ENCODE measurements around the gene CLPTM1L. TPM values are rescaled to one million over a fixed set of nuclear protein-coding genes. Genes with fewer than 3 reads are reported as not detected.

The CLPTM1L gene
- total RNA-seq, 4 donors from 2014 or later: 96.9 to 139 (median 126) TPM

DNA sequence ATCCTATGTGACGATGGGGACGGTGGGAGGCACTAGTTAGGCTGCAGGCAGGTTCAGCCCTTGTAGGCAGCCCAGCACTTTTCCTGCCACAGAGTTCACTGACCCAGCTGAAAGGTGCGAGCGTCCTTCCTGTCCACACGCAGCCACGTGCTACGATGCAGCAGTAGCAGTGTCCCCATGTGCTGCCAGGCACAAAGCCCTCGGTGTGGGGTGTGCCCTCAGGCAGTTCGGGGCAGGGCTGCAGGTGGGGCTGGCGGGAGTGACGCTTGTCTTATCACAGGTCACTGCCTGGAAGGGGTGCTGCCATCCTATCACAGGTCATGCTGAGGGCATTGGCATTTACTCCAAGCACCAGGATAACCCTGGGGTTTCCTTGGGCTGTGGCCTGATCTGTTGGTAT, 46.8 kb upstream of the CLPTM1L start:
- intact Hi-C loops (cut with DNase I): no loop called here
- TF ChIP-seq POLR2A (IDR thresholded peaks at IDR 0.05; ENCODE audit: low read depth) (no peak), EP300 (IDR thresholded peaks at IDR 0.05) (no peak), POLR2AphosphoS5 (IDR thresholded peaks at IDR 0.05) (no peak)
- TF ChIP-seq, protein P1, sequence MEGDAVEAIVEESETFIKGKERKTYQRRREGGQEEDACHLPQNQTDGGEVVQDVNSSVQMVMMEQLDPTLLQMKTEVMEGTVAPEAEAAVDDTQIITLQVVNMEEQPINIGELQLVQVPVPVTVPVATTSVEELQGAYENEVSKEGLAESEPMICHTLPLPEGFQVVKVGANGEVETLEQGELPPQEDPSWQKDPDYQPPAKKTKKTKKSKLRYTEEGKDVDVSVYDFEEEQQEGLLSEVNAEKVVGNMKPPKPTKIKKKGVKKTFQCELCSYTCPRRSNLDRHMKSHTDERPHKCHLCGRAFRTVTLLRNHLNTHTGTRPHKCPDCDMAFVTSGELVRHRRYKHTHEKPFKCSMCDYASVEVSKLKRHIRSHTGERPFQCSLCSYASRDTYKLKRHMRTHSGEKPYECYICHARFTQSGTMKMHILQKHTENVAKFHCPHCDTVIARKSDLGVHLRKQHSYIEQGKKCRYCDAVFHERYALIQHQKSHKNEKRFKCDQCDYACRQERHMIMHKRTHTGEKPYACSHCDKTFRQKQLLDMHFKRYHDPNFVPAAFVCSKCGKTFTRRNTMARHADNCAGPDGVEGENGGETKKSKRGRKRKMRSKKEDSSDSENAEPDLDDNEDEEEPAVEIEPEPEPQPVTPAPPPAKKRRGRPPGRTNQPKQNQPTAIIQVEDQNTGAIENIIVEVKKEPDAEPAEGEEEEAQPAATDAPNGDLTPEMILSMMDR (IDR thresholded peaks at IDR 0.05): no peak
- Histone ChIP-seq H3K4me3 (no peak overlapping the region), H3K9me3 (no peaks in the 10 kb centered on the region), H3K27me3 (peaks cover 0 to 89% (median 0%) of the 10 kb centered on the region in 4 donors), H3K36me3 (no peaks in the 10 kb centered on the region), H3K27ac (replicated peaks in 1 of 4) (no peak overlapping the region), H3K4me1 (peaks cover under 1 to 5% (median 4%) of the 10 kb centered on the region in 4 donors)
- WGBS: 70% methylated on average over 10 of the region's 11 CpGs
- no peak for DNase-seq (ENCODE audit: extremely low spot score)

DNA sequence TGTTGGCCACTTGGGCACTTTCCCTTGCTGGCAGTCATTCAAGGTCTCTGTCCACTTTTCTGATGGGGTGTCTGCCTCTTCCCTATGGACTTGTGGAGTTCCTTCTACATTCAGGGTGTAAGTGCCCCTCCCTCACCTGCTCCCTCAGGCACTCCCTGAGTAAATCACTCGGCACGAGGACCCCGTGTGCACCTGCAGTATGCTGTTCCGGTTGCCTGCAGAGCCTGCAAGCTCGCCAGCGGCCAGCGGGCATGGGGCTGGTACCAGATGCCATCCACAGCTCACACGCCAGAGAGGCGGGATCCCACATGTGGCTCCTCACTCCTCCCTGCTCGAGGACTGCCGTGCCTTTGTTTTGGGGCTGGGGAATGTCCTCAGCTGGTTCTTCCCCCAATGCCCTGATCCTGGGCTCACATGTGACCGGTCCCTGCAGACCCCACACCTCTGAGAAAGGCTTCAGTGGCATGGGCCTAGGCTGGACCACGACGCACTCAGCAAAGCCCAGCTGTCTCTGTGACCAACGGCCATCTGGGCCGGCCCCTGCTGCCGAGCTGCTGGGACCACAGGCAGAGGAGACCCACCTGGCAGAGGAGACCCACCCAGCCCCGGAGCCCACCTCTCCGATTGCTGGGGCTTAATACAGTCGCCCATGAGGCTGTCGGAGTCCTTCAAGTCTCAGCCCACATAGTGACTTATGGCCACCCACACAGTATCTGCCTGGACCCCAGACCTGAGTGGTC, 46.1 kb upstream of the CLPTM1L start:
- intact Hi-C loops (cut with DNase I): no loop called here
- no peaks in the 10 kb centered on the region for H3K9me3 ChIP-seq
- peaks cover 0 to 87% (median 0%) of the 10 kb centered on the region in 4 donors for H3K27me3 ChIP-seq
- H3K4me1 ChIP-seq: peaks cover 8 to 12% (median 10%) of the 10 kb centered on the region in 4 donors
- no peak overlapping the region for H3K27ac ChIP-seq (replicated peaks in 1 of 4)
- no peak overlapping the region for H3K4me3 ChIP-seq
- no peak for DNase-seq (ENCODE audit: extremely low spot score)
- TF ChIP-seq EP300 (IDR thresholded peaks at IDR 0.05) (no peak), POLR2AphosphoS5 (IDR thresholded peaks at IDR 0.05) (no peak), POLR2A (IDR thresholded peaks at IDR 0.05; ENCODE audit: low read depth) (no peak)
- TF ChIP-seq, protein P1 (IDR thresholded peaks at IDR 0.05): no peak
- no peaks in the 10 kb centered on the region for H3K36me3 ChIP-seq
- 92% methylated on average over 11 of the region's 21 CpGs for WGBS

DNA sequence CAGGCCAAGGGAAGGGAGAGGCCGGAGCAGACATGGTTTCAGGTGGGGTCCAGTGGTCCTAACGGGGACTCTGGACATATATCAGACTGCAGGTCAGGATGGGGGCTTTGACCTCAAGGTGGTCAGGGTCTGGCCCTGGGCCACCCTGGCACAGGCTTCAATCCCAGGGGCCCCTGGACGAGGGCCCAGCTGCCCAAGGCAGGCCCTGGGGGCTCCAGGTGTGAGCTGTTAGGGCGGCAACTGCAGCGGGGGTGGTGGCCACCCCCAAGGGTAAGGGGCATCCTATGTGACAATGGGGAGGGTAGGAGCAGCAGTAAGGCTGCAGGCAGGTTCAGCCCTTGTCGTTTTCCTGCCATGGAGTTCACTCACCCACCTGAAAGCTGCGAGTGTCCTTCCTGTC, 45.4 kb upstream of the CLPTM1L start:
- Histone ChIP-seq H3K36me3 (no peaks in the 10 kb centered on the region), H3K9me3 (no peaks in the 10 kb centered on the region), H3K27ac (replicated peaks in 1 of 4) (no peak overlapping the region), H3K27me3 (peaks cover 0 to 80% (median 0%) of the 10 kb centered on the region in 4 donors), H3K4me3 (no peak overlapping the region), H3K4me1 (peaks cover 10 to 19% (median 16%) of the 10 kb centered on the region in 4 donors)
- intact Hi-C loops (cut with DNase I): no loop called here
- 88% methylated on average over 2 of the region's 7 CpGs for WGBS
- TF ChIP-seq EP300 (IDR thresholded peaks at IDR 0.05) (no peak), POLR2A (IDR thresholded peaks at IDR 0.05; ENCODE audit: low read depth) (no peak), POLR2AphosphoS5 (IDR thresholded peaks at IDR 0.05) (no peak)
- TF ChIP-seq, protein P1 (IDR thresholded peaks at IDR 0.05): no peak
- DNase-seq (ENCODE audit: extremely low spot score): no peak

DNA sequence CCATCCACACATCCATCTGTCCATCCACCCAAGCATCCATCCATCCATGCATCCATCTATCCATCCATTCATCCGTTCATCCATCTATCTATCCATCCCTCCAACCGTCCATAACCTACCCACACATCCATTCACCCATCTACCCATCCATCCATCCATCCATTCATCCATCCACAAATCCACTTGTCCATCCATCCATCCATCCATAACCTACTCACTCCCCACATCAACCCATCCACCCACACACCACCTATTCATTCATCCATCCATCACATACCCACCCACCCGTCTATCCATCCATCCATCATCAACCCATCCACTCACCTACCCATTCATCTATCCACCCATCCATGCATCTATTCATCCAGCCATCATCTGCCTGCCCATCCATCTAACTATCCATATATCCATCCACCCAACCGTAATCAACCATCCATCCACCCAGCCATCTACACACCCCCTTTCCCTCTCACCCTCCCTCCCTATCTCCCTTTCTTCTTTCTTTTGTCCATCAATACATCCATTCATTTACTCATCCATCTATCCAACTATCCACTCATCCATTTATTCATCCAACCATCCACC, 43.6 kb upstream of the CLPTM1L start:
- peaks cover 11 to 21% (median 18%) of the 10 kb centered on the region in 4 donors for H3K4me1 ChIP-seq
- TF ChIP-seq POLR2AphosphoS5 (IDR thresholded peaks at IDR 0.05): no peak
- TF ChIP-seq, protein P1 (IDR thresholded peaks at IDR 0.05): no peak
- no peak for TF ChIP-seq POLR2A (IDR thresholded peaks at IDR 0.05; ENCODE audit: low read depth)
- TF ChIP-seq EP300 (IDR thresholded peaks at IDR 0.05): no peak
- 91% methylated on average over 4 of the region's 4 CpGs for WGBS
- DNase-seq (ENCODE audit: extremely low spot score): no peak
- H3K27ac ChIP-seq (replicated peaks in 1 of 4): no peak overlapping the region
- intact Hi-C loops (cut with DNase I): no loop called here
- H3K36me3 ChIP-seq: no peaks in the 10 kb centered on the region
- H3K4me3 ChIP-seq: no peak overlapping the region
- peaks cover 0 to 63% (median 0%) of the 10 kb centered on the region in 4 donors for H3K27me3 ChIP-seq
- H3K9me3 ChIP-seq: no peaks in the 10 kb centered on the region
